DOHH2 (cell line): Measurements from ENCODE around the gene DNMT3A.

ENCODE experiments used
- EZH2phosphoT487 ChIP-seq: fragments of 200-600 bp; sonication (generic); IDR thresholded peaks from 2 replicates; pipeline ENCODE4 v1.6.1; 2017; ENCODE audit warnings: borderline replicate concordance, mild to moderate bottlenecking, antibody characterized with exemption, low read length, moderate library complexity, mixed read lengths
- TF ChIP-seq, protein P1 (sequence below): fragments of 200-600 bp; sonication (generic); IDR thresholded peaks from one replicate; pipeline ENCODE4 v1.5.1; 2014; ENCODE audit warnings: antibody characterized with exemption, mild to moderate bottlenecking, low read depth, low read length; ENCODE audit not compliant: poor library complexity, severe bottlenecking

DNA sequence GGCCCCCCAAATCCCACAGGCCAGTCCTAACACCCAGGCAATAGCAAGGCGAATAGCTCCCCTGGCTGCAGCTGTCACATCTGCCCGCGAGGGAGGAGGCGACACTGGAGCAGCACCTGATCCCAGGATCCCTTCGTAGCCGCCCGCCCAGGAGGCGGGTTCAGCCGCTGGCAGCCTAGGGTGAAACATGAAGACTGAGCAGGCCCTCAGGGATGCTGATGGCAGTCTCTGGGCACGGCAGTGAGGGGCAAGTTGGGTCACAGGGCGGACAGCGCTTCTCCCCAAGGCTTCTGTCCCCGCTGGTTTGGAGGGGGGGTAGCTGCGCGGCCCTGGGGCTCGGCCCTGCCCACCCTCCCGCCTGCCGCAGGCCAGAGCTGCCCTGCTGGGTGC lies 1.9 kb downstream of the DNMT3A start:
- no peak for TF ChIP-seq EZH2phosphoT487
- TF ChIP-seq, protein P1, sequence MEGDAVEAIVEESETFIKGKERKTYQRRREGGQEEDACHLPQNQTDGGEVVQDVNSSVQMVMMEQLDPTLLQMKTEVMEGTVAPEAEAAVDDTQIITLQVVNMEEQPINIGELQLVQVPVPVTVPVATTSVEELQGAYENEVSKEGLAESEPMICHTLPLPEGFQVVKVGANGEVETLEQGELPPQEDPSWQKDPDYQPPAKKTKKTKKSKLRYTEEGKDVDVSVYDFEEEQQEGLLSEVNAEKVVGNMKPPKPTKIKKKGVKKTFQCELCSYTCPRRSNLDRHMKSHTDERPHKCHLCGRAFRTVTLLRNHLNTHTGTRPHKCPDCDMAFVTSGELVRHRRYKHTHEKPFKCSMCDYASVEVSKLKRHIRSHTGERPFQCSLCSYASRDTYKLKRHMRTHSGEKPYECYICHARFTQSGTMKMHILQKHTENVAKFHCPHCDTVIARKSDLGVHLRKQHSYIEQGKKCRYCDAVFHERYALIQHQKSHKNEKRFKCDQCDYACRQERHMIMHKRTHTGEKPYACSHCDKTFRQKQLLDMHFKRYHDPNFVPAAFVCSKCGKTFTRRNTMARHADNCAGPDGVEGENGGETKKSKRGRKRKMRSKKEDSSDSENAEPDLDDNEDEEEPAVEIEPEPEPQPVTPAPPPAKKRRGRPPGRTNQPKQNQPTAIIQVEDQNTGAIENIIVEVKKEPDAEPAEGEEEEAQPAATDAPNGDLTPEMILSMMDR: no peak
